Smooth muscle cell (in vitro differentiated cells): ENCODE results near the gene SNRPB2. TPM values are rescaled to one million over a fixed set of nuclear protein-coding genes. Genes with fewer than 3 reads are reported as not detected.

Experiments used
- DNase-seq: peaks from one replicate; lab custom pipeline; 2025; ENCODE audit not compliant: unreplicated experiment; lab: John Stamatoyannopoulos, UW
- H2AFZ ChIP-seq: fragments of 200-600 bp; sonication (generic); 2 replicates; pipeline ENCODE4 v1.6.0; 2016; ENCODE audit warnings: antibody characterized with exemption, low read depth, mild to moderate bottlenecking
- H3F3A ChIP-seq: fragments of 200-600 bp; sonication (generic); 2 replicates; pipeline ENCODE4 v1.6.0; 2017; ENCODE audit warnings: antibody characterized with exemption, low read depth
- H3K27ac ChIP-seq: fragments of 200-600 bp; sonication (generic); 2 replicates; pipeline ENCODE4 v1.5.1; 2016; ENCODE audit warnings: low read depth, mild to moderate bottlenecking
- H3K27me3 ChIP-seq: fragments of 200-600 bp; sonication (generic); 2 replicates; pipeline ENCODE4 v1.6.1; 2016; ENCODE audit warnings: low read depth, mild to moderate bottlenecking
- H3K36me3 ChIP-seq: fragments of 200-600 bp; sonication (generic); 2 replicates; pipeline ENCODE4 v1.5.1; 2016; ENCODE audit warnings: low read depth
- H3K4me1 ChIP-seq: fragments of 200-600 bp; sonication (generic); 2 replicates; pipeline ENCODE4 v1.5.1; 2016; ENCODE audit warnings: low read depth
- H3K4me2 ChIP-seq: fragments of 200-600 bp; sonication (generic); 2 replicates; pipeline ENCODE4 v1.6.0; 2016; ENCODE audit warnings: mild to moderate bottlenecking
- H3K4me3 ChIP-seq: fragments of 200-600 bp; sonication (generic); 2 replicates; pipeline ENCODE4 v1.5.1; 2016; ENCODE audit warnings: mild to moderate bottlenecking
- H3K79me2 ChIP-seq: fragments of 200-600 bp; sonication (generic); 2 replicates; pipeline ENCODE4 v1.6.0; 2016; ENCODE audit warnings: low read depth, mild to moderate bottlenecking
- H3K9ac ChIP-seq: fragments of 200-600 bp; sonication (generic); 2 replicates; pipeline ENCODE4 v1.6.0; 2016; ENCODE audit warnings: low read depth
- H3K9me3 ChIP-seq: fragments of 200-600 bp; sonication (generic); replicated peaks from 2 replicates; pipeline ENCODE4 v1.5.1; 2016; ENCODE audit warnings: low read depth
- H4K20me1 ChIP-seq: fragments of 200-600 bp; sonication (generic); 2 replicates; pipeline ENCODE4 v1.6.0; 2016; ENCODE audit warnings: low read depth
- CTCF ChIP-seq: fragments of 200-600 bp; sonication (generic); IDR thresholded peaks from 2 replicates; pipeline ENCODE4 v1.5.1; 2017; ENCODE audit warnings: borderline replicate concordance, mild to moderate bottlenecking, antibody characterized with exemption; ENCODE audit not compliant: insufficient read depth, poor library complexity, severe bottlenecking
- WGBS: methylation state at CpG from one replicate; pipeline ENCODE4 v1.1.7; 2016; ENCODE audit warnings: low lambda C conversion rate; 5-methylcytosine and 5-hydroxymethylcytosine counted together
- polyA plus RNA-seq: library from polyadenylated mRNA; unstranded; fragments of >200 nt; fragmentation: Nextera tagmentation; extraction: Ambion mirVana; gene quantifications from 2 replicates; pipeline ENCODE4 v1.2.1, GENCODE V29; 2016
- total RNA-seq: library from RNA; depleted of rRNA; stranded (reverse); fragments of >200 nt; gene quantifications from 2 replicates; pipeline ENCODE4 v1.2.3, GENCODE V29; 2014

The SNRPB2 gene
- total and polyA plus RNA-seq, 2 experiments from 2014 or later = 87.6 to 105 TPM

- Histone ChIP-seq H3K4me3 (no peak overlapping the region), H3K27me3 (no peaks in the 10 kb centered on the region), H3K4me1 (no peaks in the 10 kb centered on the region), H2AFZ (no peak overlapping the region), H3K9me3 (no peaks in the 10 kb centered on the region), H3K36me3 (no peaks in the 10 kb centered on the region), H3K27ac (no peak overlapping the region), H4K20me1 (no peaks in the 10 kb centered on the region), H3K79me2 (no peaks in the 10 kb centered on the region), H3F3A (no peaks in the 10 kb centered on the region), H3K9ac (no peak overlapping the region), H3K4me2 (no peak overlapping the region)
- TF ChIP-seq CTCF = no peak
- DNase-seq = no peak
Observed at GRCh38 chr20:16771213-16771612, 41.4 kb downstream of the SNRPB2 start.

- no peak overlapping the region for H3K27ac ChIP-seq
- no peaks in the 10 kb centered on the region for H3K9me3 ChIP-seq
- H3F3A ChIP-seq = no peaks in the 10 kb centered on the region
- H3K27me3 ChIP-seq = no peaks in the 10 kb centered on the region
- H3K9ac ChIP-seq = no peak overlapping the region
- no peak overlapping the region for H3K4me3 ChIP-seq
- no peak for TF ChIP-seq CTCF
- H3K79me2 ChIP-seq = no peaks in the 10 kb centered on the region
- no peak overlapping the region for H3K4me2 ChIP-seq
- H3K4me1 ChIP-seq = no peaks in the 10 kb centered on the region
- no peak for DNase-seq
- 76% methylated on average over 1 of the region's 1 CpG for WGBS
- H2AFZ ChIP-seq = no peak overlapping the region
- H4K20me1 ChIP-seq = no peaks in the 10 kb centered on the region
- H3K36me3 ChIP-seq = no peaks in the 10 kb centered on the region
Observed at GRCh38 chr20:16775961-16776360, 46.1 kb downstream of the SNRPB2 start.

- no peak overlapping the region for H3K4me2 ChIP-seq
- no peak overlapping the region for H3K4me3 ChIP-seq
- no peaks in the 10 kb centered on the region for H3K36me3 ChIP-seq
- H3K79me2 ChIP-seq = no peaks in the 10 kb centered on the region
- DNase-seq = no peak
- TF ChIP-seq CTCF = no peak
- no peaks in the 10 kb centered on the region for H3K9me3 ChIP-seq
- no peaks in the 10 kb centered on the region for H3K4me1 ChIP-seq
- no peaks in the 10 kb centered on the region for H4K20me1 ChIP-seq
- no peak overlapping the region for H3K9ac ChIP-seq
- no peak overlapping the region for H3K27ac ChIP-seq
- H3F3A ChIP-seq = no peaks in the 10 kb centered on the region
- no peak overlapping the region for H2AFZ ChIP-seq
- WGBS = 88% methylated on average over 1 of the region's 1 CpG
- H3K27me3 ChIP-seq = no peaks in the 10 kb centered on the region
Observed at GRCh38 chr20:16777126-16777525, 47.3 kb downstream of the SNRPB2 start.

GRCh38 chr20:16778159-16778558 lies 48.3 kb downstream of the SNRPB2 start:
- Histone ChIP-seq H3K4me2 (no peak overlapping the region), H3K4me1 (no peaks in the 10 kb centered on the region), H3K9me3 (no peaks in the 10 kb centered on the region), H2AFZ (no peak overlapping the region), H3K36me3 (no peaks in the 10 kb centered on the region), H3K4me3 (no peak overlapping the region), H3F3A (no peaks in the 10 kb centered on the region), H3K79me2 (no peaks in the 10 kb centered on the region), H4K20me1 (no peaks in the 10 kb centered on the region), H3K27ac (no peak overlapping the region), H3K27me3 (no peaks in the 10 kb centered on the region), H3K9ac (no peak overlapping the region)
- DNase-seq = no peak
- TF ChIP-seq CTCF = no peak
- WGBS = 97% methylated on average over 1 of the region's 1 CpG
